H1 (cell line): Measurements from ENCODE around the gene ANKRD34B. TPM values are rescaled to one million over a fixed set of nuclear protein-coding genes. Genes with fewer than 3 reads are reported as not detected.

Source experiments
- CTCF ChIA-PET: fragments of 300-600 bp; sonication (Branson Sonifier 250); formaldehyde crosslinking; loops from one replicate; lab custom pipeline; 2021; ENCODE audit not compliant: partially characterized antibody; lab: Charles Lee
- POLR2A ChIA-PET: fragments of 300-600 bp; sonication (Branson Sonifier 250); formaldehyde crosslinking; loops from one replicate; lab custom pipeline; 2021; ENCODE audit warnings: inconsistent platforms; ENCODE audit not compliant: partially characterized antibody; lab: Charles Lee
- DNase-seq, 2 experiments: peaks; one replicate each; pipeline versions ENCODE4 v3.0.0 to v3.0.0-alpha.2; 2010 to 2022; ENCODE audit warnings: low spot score in 2 of 2, low read depth in 1 of 2, mixed read lengths in 1 of 2
- FAIRE-seq: peaks from 2 replicates; lab custom pipeline; 2011; peaks lifted over from hg19 to GRCh38; lab: Jason Lieb, UNC
- H2AFZ ChIP-seq: 2 replicates; pipeline ENCODE4 v1.8.1; 2012; ENCODE audit warnings: low read length, inconsistent platforms
- H2AK5ac ChIP-seq: 2 replicates; pipeline ENCODE4 v1.6.1; 2013; ENCODE audit warnings: low read depth, low read length
- H2BK120ac ChIP-seq: replicated peaks from 2 replicates; pipeline ENCODE3; 2013; ENCODE audit warnings: low read depth, low read length, inconsistent platforms
- H2BK12ac ChIP-seq: 2 replicates; pipeline ENCODE4 v1.6.1; 2013; ENCODE audit warnings: low read depth, low read length
- H2BK15ac ChIP-seq: 2 replicates; pipeline ENCODE4 v1.6.1; 2013; ENCODE audit warnings: low read length
- H2BK20ac ChIP-seq: 2 replicates; pipeline ENCODE4 v1.6.1; 2013; ENCODE audit warnings: low read length
- H2BK5ac ChIP-seq: 2 replicates; pipeline ENCODE4 v1.6.1; 2013; ENCODE audit warnings: low read depth, low read length
- H3K14ac ChIP-seq: 2 replicates; pipeline ENCODE4 v1.6.1; 2013; ENCODE audit warnings: inconsistent platforms; ENCODE audit not compliant: insufficient read length
- H3K18ac ChIP-seq: 2 replicates; pipeline ENCODE4 v1.6.1; 2013; ENCODE audit warnings: low read length; ENCODE audit errors: extremely low read depth
- H3K23ac ChIP-seq: 2 replicates; pipeline ENCODE4 v1.6.1; 2013; ENCODE audit warnings: inconsistent platforms; ENCODE audit not compliant: insufficient read length
- H3K23me2 ChIP-seq: 2 replicates; pipeline ENCODE4 v1.6.1; 2013; ENCODE audit warnings: low read depth, low read length
- H3K27ac ChIP-seq: 2 replicates; pipeline ENCODE4 v1.6.1; 2011; ENCODE audit warnings: low read depth, low read length, inconsistent platforms
- H3K27me3 ChIP-seq, 4 experiments: replicated peaks in 1 of 4; 1 replicate in 1 of 4; 2 replicates in 3 of 4; pipeline versions ENCODE4 v1.6.1 to v1.8.1; 2011 to 2013; ENCODE audit warnings: low read length in 3 of 4, mild to moderate bottlenecking in 3 of 4, inconsistent platforms in 2 of 4, mixed read lengths in 2 of 4, moderate library complexity in 1 of 4; ENCODE audit not compliant: control insufficient read depth in 3 of 4, insufficient read depth in 3 of 4; ENCODE audit errors: extremely low read depth in 1 of 4
- H3K36me3 ChIP-seq, 4 experiments: 2 replicates each; pipeline versions ENCODE4 v1.6.1 to v1.8.1; 2011 to 2013; ENCODE audit warnings: mild to moderate bottlenecking in 4 of 4, low read length in 3 of 4, moderate library complexity in 2 of 4, control low read depth in 1 of 4, inconsistent platforms in 1 of 4; ENCODE audit not compliant: insufficient read depth in 4 of 4, control insufficient read depth in 2 of 4
- H3K4ac ChIP-seq: replicated peaks from 2 replicates; pipeline ENCODE3; 2013; ENCODE audit warnings: low read length, low read depth, mixed read lengths, inconsistent platforms; ENCODE audit not compliant: insufficient read length
- H3K4me1 ChIP-seq, 4 experiments: replicated peaks in 1 of 4; 1 replicate in 1 of 4; 2 replicates in 3 of 4; pipeline versions ENCODE4 v1.6.1 to v1.8.1; 2011 to 2013; ENCODE audit warnings: low read length in 3 of 4, inconsistent platforms in 2 of 4, mixed read lengths in 1 of 4; ENCODE audit not compliant: insufficient read depth in 4 of 4, control insufficient read depth in 3 of 4
- H3K4me2 ChIP-seq, 2 experiments: 2 replicates each; pipeline versions ENCODE4 v1.6.1 to v1.8.1; 2011 to 2013; ENCODE audit warnings: low read depth in 2 of 2, low read length in 2 of 2, control low read depth in 1 of 2, inconsistent platforms in 1 of 2, mild to moderate bottlenecking in 1 of 2; ENCODE audit not compliant: insufficient read depth in 1 of 2
- H3K4me3 ChIP-seq, 4 experiments: fragments of 200-600, 300-600 bp in 1 of 4; sonication (generic), shearing (Covaris generic), sonication (Bioruptor Twin) in 1 of 4; 2 replicates each; pipeline versions ENCODE4 v1.5.1 to v1.8.1; 2011 to 2016; ENCODE audit warnings: low read length in 4 of 4, low read depth in 3 of 4, control low read depth in 2 of 4, inconsistent platforms in 2 of 4, mild to moderate bottlenecking in 2 of 4, mixed read lengths in 1 of 4, moderate library complexity in 1 of 4; ENCODE audit not compliant: insufficient read depth in 2 of 4; ENCODE audit errors: extremely low read depth in 1 of 4
- H3K56ac ChIP-seq: replicated peaks from 2 replicates; pipeline ENCODE3; 2013; ENCODE audit warnings: low read depth, mild to moderate bottlenecking, mixed read lengths, low read length, inconsistent platforms; ENCODE audit not compliant: insufficient read length
- H3K79me1 ChIP-seq: 2 replicates; pipeline ENCODE4 v1.6.1; 2013; ENCODE audit warnings: low read depth, low read length, control low read depth
- H3K79me2 ChIP-seq, 2 experiments: 2 replicates each; pipeline versions ENCODE4 v1.6.1 to v1.8.1; 2012 to 2013; ENCODE audit warnings: low read length in 2 of 2, mild to moderate bottlenecking in 2 of 2, inconsistent platforms in 1 of 2; ENCODE audit not compliant: insufficient read depth in 2 of 2, control insufficient read depth in 1 of 2
- H3K9ac ChIP-seq, 4 experiments: replicated peaks in 1 of 4; 1 replicate in 1 of 4; 2 replicates in 3 of 4; pipeline versions ENCODE4 v1.6.1 to v1.8.1; 2011 to 2013; ENCODE audit warnings: low read depth in 3 of 4, low read length in 3 of 4, control low read depth in 2 of 4, mild to moderate bottlenecking in 2 of 4, moderate library complexity in 2 of 4, inconsistent platforms in 1 of 4; ENCODE audit errors: extremely low read depth in 1 of 4
- H3K9me3 ChIP-seq, 2 experiments: 2 replicates each; pipeline versions ENCODE4 v1.6.1 to v1.8.1; 2012 to 2013; ENCODE audit warnings: mild to moderate bottlenecking in 2 of 2, moderate library complexity in 2 of 2, control low read depth in 1 of 2, inconsistent platforms in 1 of 2, low read depth in 1 of 2, low read length in 1 of 2, mixed read lengths in 1 of 2; ENCODE audit not compliant: insufficient read depth in 2 of 2
- H4K20me1 ChIP-seq, 2 experiments: replicated peaks in 1 of 2; 2 replicates each; pipeline versions ENCODE3 to v1.8.1; 2011 to 2013; ENCODE audit warnings: inconsistent platforms in 2 of 2, low read length in 2 of 2, mild to moderate bottlenecking in 1 of 2; ENCODE audit not compliant: insufficient read depth in 2 of 2, control insufficient read depth in 1 of 2
- H4K5ac ChIP-seq: 2 replicates; pipeline ENCODE4 v1.6.1; 2013; ENCODE audit warnings: low read length, low read depth, mixed read lengths, inconsistent platforms; ENCODE audit not compliant: insufficient read length
- H4K8ac ChIP-seq: 2 replicates; pipeline ENCODE4 v1.8.0; 2013; ENCODE audit warnings: mild to moderate bottlenecking, moderate library complexity, low read length, inconsistent platforms; ENCODE audit not compliant: insufficient read depth; ENCODE audit errors: extremely low read depth
- H4K91ac ChIP-seq: replicated peaks from 2 replicates; pipeline ENCODE3; 2013; ENCODE audit warnings: low read length, mixed read lengths, inconsistent platforms; ENCODE audit not compliant: insufficient read length
- ATF3 ChIP-seq: IDR thresholded peaks from 2 replicates; pipeline ENCODE4 v1.6.1; 2011; ENCODE audit warnings: low read depth, mild to moderate bottlenecking, low read length; ENCODE audit not compliant: insufficient read depth
- CBX5 ChIP-seq: fragments of 300-800, 300-1000 bp; sonication (generic); IDR thresholded peaks from 2 replicates; pipeline ENCODE4 v1.7.1; 2016; ENCODE audit warnings: antibody characterized with exemption, low read length, low read depth
- CREB1 ChIP-seq: IDR thresholded peaks from 2 replicates; pipeline ENCODE4 v1.6.1; 2012; ENCODE audit warnings: inconsistent platforms
- HDAC6 ChIP-seq: IDR thresholded peaks from one replicate; pipeline ENCODE4 v1.7.1; 2012; ENCODE audit warnings: low read depth, mild to moderate bottlenecking, inconsistent platforms, low read length, moderate library complexity
- KDM4A ChIP-seq: IDR thresholded peaks from one replicate; pipeline ENCODE4 v1.7.1; 2012; ENCODE audit warnings: low read depth, mild to moderate bottlenecking, moderate library complexity, low read length, inconsistent platforms; ENCODE audit not compliant: severe bottlenecking
- MAFK ChIP-seq: IDR thresholded peaks from 2 replicates; pipeline ENCODE4 v1.6.1; 2012; ENCODE audit warnings: low read depth, mild to moderate bottlenecking, improper control_type of control experiment, low read length
- PHF8 ChIP-seq: fragments of 200-600 bp; sonication (generic); conservative IDR thresholded peaks from 2 replicates; pipeline ENCODE4 v1.7.1; 2012; ENCODE audit warnings: low read depth, mild to moderate bottlenecking, inconsistent platforms, low read length, moderate library complexity
- RAD21 ChIP-seq, 2 experiments: IDR thresholded peaks in 1 of 2; conservative IDR thresholded peaks in 1 of 2; 2 replicates each; pipeline ENCODE4 v1.6.1; 2011; ENCODE audit warnings: low read depth in 2 of 2, low read length in 2 of 2, improper control_type of control experiment in 1 of 2, inconsistent platforms in 1 of 2, mild to moderate bottlenecking in 1 of 2, moderate library complexity in 1 of 2
- RFX5 ChIP-seq: IDR thresholded peaks from 2 replicates; pipeline ENCODE4 v1.6.1; 2011; ENCODE audit warnings: low read depth, low read length, improper control_type of control experiment, borderline replicate concordance
- RNF2 ChIP-seq: fragments of 200-900, 300-1000 bp; sonication (generic); IDR thresholded peaks from 2 replicates; pipeline ENCODE4 v1.7.1; 2016; ENCODE audit warnings: borderline replicate concordance, low read depth, mild to moderate bottlenecking, antibody characterized with exemption, low read length; ENCODE audit not compliant: poor library complexity, severe bottlenecking; ENCODE audit errors: missing control alignments
- RXRA ChIP-seq: IDR thresholded peaks from 2 replicates; pipeline ENCODE4 v1.6.1; 2011; ENCODE audit warnings: low read depth, mild to moderate bottlenecking, low read length, moderate library complexity; ENCODE audit not compliant: insufficient read depth
- SRF ChIP-seq: IDR thresholded peaks from 2 replicates; pipeline ENCODE4 v1.6.1; 2011; ENCODE audit warnings: mild to moderate bottlenecking, low read depth, low read length, moderate library complexity
- polyA plus RNA-seq, 7 experiments: library from polyadenylated mRNA; depleted of rRNA in 3 of 7; stranded (reverse) in 5 of 7; unstranded in 2 of 7; fragments of >200 nt in 5 of 7; fragments of 200-250 nt in 2 of 7; gene quantifications; 1 replicate in 5 of 7; 2 replicates in 1 of 7; 4 replicates in 1 of 7; pipeline versions ENCODE4 v1.2.1 to v1.2.3, GENCODE V29; 2011 to 2013; ENCODE audit warnings: missing spikeins in 2 of 7, mixed read lengths in 2 of 7
- total RNA-seq: library from RNA; stranded (reverse); fragmentation: NEBNext Ultra II Directional; extraction: Animal tissue kit (Norgen Biotek cat#: 25700); gene quantifications from 2 replicates; pipeline ENCODE4 v1.2.1, GENCODE V29; 2021

ANKRD34B gene
- total and polyA plus RNA-seq, 2 of the 8 experiments (the other 6 are each of a cell fraction or from before 2014, with no cell fraction given) = 1.5 to 6.3 TPM

GRCh38 chr5:80607343-80607742, 37.3 kb upstream of the ANKRD34B start:
- H4K91ac ChIP-seq = no peak overlapping the region
- H2AFZ ChIP-seq = no peak overlapping the region
- DNase-seq (no peak), FAIRE-seq (no peak)
- no peak overlapping the region for H4K5ac ChIP-seq
- H3K27ac ChIP-seq = no peak overlapping the region
- H3K79me1 ChIP-seq = no peaks in the 10 kb centered on the region
- no peaks in the 10 kb centered on the region for H3K4me1 ChIP-seq
- no peak overlapping the region for H2BK20ac ChIP-seq
- no peak overlapping the region for H3K4me2 ChIP-seq
- CTCF ChIA-PET = interaction anchor here (1.8 kb wide), 1 partner anchor 39 kb away, joined by 5 read pairs; no protein-coding TSS in a partner anchor
- no peak overlapping the region for H3K9ac ChIP-seq
- no peak overlapping the region for H2BK15ac ChIP-seq
- H3K23ac ChIP-seq = no peak overlapping the region
- H3K36me3 ChIP-seq = no peaks in the 10 kb centered on the region
- H3K4ac ChIP-seq = no peak overlapping the region
- no peaks in the 10 kb centered on the region for H3K79me2 ChIP-seq
- H3K56ac ChIP-seq = no peak overlapping the region
- H3K23me2 ChIP-seq = no peaks in the 10 kb centered on the region
- no peaks in the 10 kb centered on the region for H3K27me3 ChIP-seq
- H2BK5ac ChIP-seq = no peak overlapping the region
- peaks cover 0 to 3% of the 10 kb centered on the region in 2 experiments; a peak in 1 of 4 replicates for H3K9me3 ChIP-seq
- no peak overlapping the region for H3K14ac ChIP-seq
- H3K18ac ChIP-seq = no peak overlapping the region
- POLR2A ChIA-PET = interaction anchor here (1.0 to 2.6 kb wide), 2 partner anchors 11 to 37 kb away, joined by 3 to 6 read pairs; partner anchors contain the start of gene ANKRD34B
- no peak overlapping the region for H2BK12ac ChIP-seq
- no peak overlapping the region for H2AK5ac ChIP-seq
- no peak overlapping the region for H2BK120ac ChIP-seq
- H4K20me1 ChIP-seq = no peaks in the 10 kb centered on the region
- no peak overlapping the region for H4K8ac ChIP-seq
- H3K4me3 ChIP-seq = no peak overlapping the region
- TF ChIP-seq RNF2 (no peak), MAFK (no peak), CBX5 (no peak), KDM4A (no peak), SRF (no peak), CREB1 (no peak), PHF8 (no peak), HDAC6 (no peak), RAD21 (IDR thresholded peaks at IDR 0.05 in 1 of 2, conservative IDR thresholded peaks at IDR 0.05 in 1 of 2; ENCODE audit: low read depth in 2 of 2, low read length in 2 of 2) (no peak), ATF3 (no peak), RFX5 (no peak), RXRA (no peak)
